ENCODE data around the gene IBA57. TPM values are rescaled to one million over a fixed set of nuclear protein-coding genes. Genes with fewer than 3 reads are reported as not detected.
"Not testable (repeated sequence)": the region's sequence is repeated elsewhere in the genome, so short reads cannot be mapped to it uniquely, and the experiment has no call there.

IBA57 gene
- total RNA-seq, 2 experiments from 2014 or later: 9.7 to 10.8 TPM

DNA sequence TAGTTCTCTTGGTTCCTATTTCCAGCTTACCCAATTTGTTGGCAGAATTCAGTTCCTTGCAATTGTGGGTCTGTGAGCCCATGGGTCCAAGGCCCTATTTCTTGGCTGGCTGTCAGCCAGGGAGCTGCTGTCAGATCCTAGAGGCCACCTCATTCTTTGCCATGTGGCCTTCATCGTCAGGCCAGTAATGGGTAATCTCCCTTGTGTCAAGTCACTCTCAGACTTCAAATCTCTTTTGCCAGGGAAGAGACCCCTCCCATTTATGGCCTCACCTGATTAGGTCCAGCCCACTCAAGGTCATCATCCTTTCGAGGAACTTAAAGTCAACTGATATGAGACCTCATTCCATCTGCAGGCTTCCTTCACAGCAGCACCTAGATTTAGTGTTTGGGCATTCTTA is 60.1 kb downstream of the IBA57 start:
- TF ChIP-seq, protein P1, sequence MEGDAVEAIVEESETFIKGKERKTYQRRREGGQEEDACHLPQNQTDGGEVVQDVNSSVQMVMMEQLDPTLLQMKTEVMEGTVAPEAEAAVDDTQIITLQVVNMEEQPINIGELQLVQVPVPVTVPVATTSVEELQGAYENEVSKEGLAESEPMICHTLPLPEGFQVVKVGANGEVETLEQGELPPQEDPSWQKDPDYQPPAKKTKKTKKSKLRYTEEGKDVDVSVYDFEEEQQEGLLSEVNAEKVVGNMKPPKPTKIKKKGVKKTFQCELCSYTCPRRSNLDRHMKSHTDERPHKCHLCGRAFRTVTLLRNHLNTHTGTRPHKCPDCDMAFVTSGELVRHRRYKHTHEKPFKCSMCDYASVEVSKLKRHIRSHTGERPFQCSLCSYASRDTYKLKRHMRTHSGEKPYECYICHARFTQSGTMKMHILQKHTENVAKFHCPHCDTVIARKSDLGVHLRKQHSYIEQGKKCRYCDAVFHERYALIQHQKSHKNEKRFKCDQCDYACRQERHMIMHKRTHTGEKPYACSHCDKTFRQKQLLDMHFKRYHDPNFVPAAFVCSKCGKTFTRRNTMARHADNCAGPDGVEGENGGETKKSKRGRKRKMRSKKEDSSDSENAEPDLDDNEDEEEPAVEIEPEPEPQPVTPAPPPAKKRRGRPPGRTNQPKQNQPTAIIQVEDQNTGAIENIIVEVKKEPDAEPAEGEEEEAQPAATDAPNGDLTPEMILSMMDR (IDR thresholded peaks at IDR 0.05): no peak
- no peak for ATAC-seq
- Mint-ChIP-seq H3K27me3 (no peaks in the 10 kb centered on the region), H3K9me3 (peaks cover 11% of the 10 kb centered on the region), H3K36me3 (ENCODE audit: low read depth) (peaks cover 51% of the 10 kb centered on the region), H3K4me1 (ENCODE audit: low read depth) (peaks cover 2% of the 10 kb centered on the region), H3K27ac (no peak overlapping the region), H3K4me3 (no peak overlapping the region)
- POLR2A ChIA-PET: no interaction called here
- intact Hi-C loops (cut with micrococcal nuclease): no loop called here
- no peak for DNase-seq
- CTCF ChIA-PET: no interaction called here

DNA sequence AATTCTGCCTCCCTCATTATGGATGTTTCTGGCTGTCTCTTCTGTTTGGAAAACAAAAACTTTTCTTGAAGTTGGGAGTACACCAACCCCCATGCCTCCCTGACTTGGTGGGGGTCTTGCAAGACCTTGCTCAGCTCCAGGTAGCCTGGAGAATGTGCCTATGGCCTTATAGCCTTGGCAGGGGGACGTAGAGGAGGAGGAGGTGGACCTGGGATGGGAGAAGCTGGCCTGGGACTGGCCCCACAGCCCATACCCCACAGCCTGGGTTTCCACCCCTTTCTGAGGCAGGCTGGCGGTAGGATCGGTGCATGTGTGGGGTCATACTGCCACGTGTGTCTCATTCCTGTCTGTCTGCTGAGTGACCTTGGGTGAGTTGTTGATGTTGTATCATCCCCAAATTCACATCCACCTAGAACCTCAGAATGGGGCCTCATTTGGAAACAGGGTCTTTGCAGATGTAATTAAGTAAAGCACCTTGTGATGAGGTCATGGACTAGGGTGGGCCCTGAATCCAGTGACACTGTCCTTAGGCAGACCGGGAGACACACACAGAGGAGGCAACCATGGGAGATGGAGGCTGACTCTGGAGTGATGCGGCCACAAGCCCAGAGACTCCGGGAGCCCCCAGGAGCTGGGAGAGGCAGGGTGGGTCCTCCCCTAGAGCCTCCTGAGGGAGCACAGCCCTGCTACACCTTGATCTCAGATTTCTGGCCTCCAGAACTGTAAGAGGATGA is 60.7 kb downstream of the IBA57 start:
- DNase-seq (no peak), ATAC-seq (no peak)
- TF ChIP-seq, protein P1 (IDR thresholded peaks at IDR 0.05): no peak
- Mint-ChIP-seq H3K9me3 (peaks cover 11% of the 10 kb centered on the region), H3K27ac (no peak overlapping the region), H3K4me3 (no peak overlapping the region), H3K4me1 (ENCODE audit: low read depth) (peaks cover 2% of the 10 kb centered on the region), H3K27me3 (no peaks in the 10 kb centered on the region), H3K36me3 (ENCODE audit: low read depth) (peaks cover 52% of the 10 kb centered on the region)
- intact Hi-C loops (cut with micrococcal nuclease): no loop called here
- POLR2A ChIA-PET: no interaction called here
- CTCF ChIA-PET: no interaction called here

DNA sequence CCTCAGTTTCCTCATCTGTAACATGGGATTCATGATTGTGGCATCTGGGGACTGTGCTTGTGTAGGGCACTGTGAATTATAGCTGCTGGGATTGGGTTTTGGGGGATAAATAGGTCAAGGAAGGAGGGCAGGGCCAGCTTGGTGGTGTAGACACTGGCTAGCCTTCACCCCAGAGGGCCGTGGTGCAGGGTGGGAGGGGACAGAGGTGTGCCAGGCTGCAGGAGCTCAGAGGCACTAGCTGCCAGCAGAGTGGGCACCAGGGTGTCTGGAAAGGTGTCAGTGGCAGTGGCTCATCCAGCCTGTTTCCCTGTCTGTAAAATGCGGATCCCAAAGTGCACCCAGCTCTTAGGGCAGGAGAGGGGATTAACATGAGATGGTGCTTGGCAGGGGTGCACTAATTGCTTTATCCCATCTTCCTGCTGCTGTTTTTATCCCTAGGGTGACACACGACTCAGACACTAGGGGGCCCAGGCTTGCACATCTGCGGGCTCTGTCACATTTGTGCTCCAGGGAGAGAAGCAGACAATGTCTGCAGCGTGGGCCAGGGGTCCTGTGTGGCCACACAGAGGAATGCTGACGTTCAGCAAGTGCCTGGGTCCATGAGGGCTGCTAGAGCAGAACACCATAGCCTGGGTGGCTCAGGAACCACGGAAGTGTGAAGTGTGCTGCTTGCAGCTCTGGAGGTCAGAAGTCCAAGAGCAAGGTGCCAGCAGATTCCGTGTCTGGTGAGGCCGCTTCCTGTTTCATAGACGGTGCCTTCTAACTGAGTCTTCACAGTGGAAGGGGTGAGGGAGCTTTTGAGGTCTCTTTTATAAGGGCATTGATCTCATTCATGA is 61.6 kb downstream of the IBA57 start:
- intact Hi-C loops (cut with micrococcal nuclease): no loop called here

DNA sequence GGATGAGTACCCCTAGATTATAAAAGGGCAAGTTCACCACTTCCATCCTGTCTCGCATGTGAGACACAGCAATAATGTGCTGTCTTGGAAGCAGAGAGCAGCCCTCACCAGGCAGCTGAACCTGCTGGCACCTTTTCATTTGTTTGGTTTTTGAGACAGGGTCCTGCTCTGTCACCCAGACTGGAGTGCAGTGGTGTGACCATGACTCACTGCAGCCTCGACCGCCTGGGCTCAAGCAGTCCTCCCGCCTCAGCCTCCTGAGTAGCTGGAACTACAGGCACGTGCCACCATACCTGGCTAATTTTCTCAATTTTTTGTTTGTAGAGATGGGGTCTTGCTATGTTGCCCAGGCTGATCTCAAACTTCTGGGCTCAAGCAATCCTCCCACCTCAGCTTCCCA is 62.5 kb downstream of the IBA57 start:
- H3K27me3 Mint-ChIP-seq; H3K27ac Mint-ChIP-seq; H3K4me3 Mint-ChIP-seq; CTCF ChIA-PET; DNase-seq; POLR2A ChIA-PET; intact Hi-C loops (cut with micrococcal nuclease); H3K4me1 Mint-ChIP-seq (ENCODE audit: low read depth); ATAC-seq: not testable (repeated sequence)
- H3K36me3 Mint-ChIP-seq (ENCODE audit: low read depth): peaks cover 60% of the 10 kb centered on the region
- peaks cover 15% of the 10 kb centered on the region for H3K9me3 Mint-ChIP-seq

More for the DNA sequence above, 61.6 kb downstream of the IBA57 start:
- ATAC-seq (no peak), DNase-seq (no peak)
- no peaks in the 10 kb centered on the region for H3K27me3 Mint-ChIP-seq
- POLR2A ChIA-PET: no interaction called here
- CTCF ChIA-PET: no interaction called here
- H3K4me3 Mint-ChIP-seq: no peak overlapping the region
- H3K36me3 Mint-ChIP-seq (ENCODE audit: low read depth): peaks cover 57% of the 10 kb centered on the region
- TF ChIP-seq, protein P1 (IDR thresholded peaks at IDR 0.05): no peak
- H3K4me1 Mint-ChIP-seq (ENCODE audit: low read depth): peaks cover 2% of the 10 kb centered on the region
- peaks cover 11% of the 10 kb centered on the region for H3K9me3 Mint-ChIP-seq
- H3K27ac Mint-ChIP-seq: no peak overlapping the region

DNA sequence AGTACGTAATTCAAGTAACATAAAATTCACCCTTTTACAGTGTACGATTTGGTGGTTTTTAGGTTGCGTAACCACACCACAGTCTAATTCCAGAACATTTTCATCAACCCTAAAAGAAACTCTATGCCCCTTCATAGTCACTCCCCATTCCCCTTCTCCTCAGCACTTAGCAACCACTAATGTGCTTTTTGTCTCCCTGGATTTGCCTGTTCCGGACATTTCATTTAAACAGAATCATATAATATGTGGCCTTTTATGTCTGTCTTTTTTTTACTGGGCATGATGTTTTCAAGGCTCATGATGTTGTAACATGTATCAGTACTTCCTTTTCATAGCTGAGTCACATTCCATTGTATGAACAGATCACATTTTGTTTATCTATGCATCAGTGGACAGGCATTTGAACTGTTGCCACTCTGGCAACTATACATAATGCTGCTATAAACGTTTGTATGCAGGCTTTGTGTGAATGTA is 63.0 kb downstream of the IBA57 start:
- H3K27ac Mint-ChIP-seq: no peak overlapping the region
- H3K4me3 Mint-ChIP-seq: no peak overlapping the region
- TF ChIP-seq, protein P1 (IDR thresholded peaks at IDR 0.05): no peak
- no peak for DNase-seq
- ATAC-seq: no peak
- intact Hi-C loops (cut with micrococcal nuclease): no loop called here
- peaks cover 60% of the 10 kb centered on the region for H3K36me3 Mint-ChIP-seq (ENCODE audit: low read depth)
- no peaks in the 10 kb centered on the region for H3K27me3 Mint-ChIP-seq
- peaks cover 2% of the 10 kb centered on the region for H3K4me1 Mint-ChIP-seq (ENCODE audit: low read depth)
- H3K9me3 Mint-ChIP-seq: peaks cover 17% of the 10 kb centered on the region
- ChIA-PET POLR2A (no interaction called here), CTCF (interaction anchor here (1.0 kb wide), 1 partner anchor 98 kb away, joined by 3 read pairs; no protein-coding TSS in a partner anchor)

All from activated CD8-positive, alpha-beta T cell treated with anti-CD3 and anti-CD28 coated beads for 36 hours (primary cell).